GM13977 (cell line): ENCODE measurements around the gene LIMK1.
"Not testable (repeated sequence)": the region's sequence is repeated elsewhere in the genome, so short reads cannot be mapped to it uniquely, and the experiment has no call there.

Source experiments
- DNase-seq: peaks from one replicate; pipeline ENCODE4 v3.0.0; 2012; ENCODE audit warnings: low spot score
- CTCF ChIP-seq: IDR thresholded peaks from 2 replicates; pipeline ENCODE4 v1.5.1; 2012; ENCODE audit warnings: mild to moderate bottlenecking, control low read depth; ENCODE audit not compliant: insufficient read depth; ENCODE audit errors: extremely low read depth, missing control alignments
- in situ Hi-C: fragments of 300-500 bp; cut with MboI; formaldehyde crosslinking; loops from one replicate; pipeline ENCODE4 v1.12.0; 2022; ENCODE audit warnings: low sequenced_read_pairs, low pct_unique_long_range_greater_than_20kb, mixed read lengths, inconsistent platforms; ENCODE audit not compliant: unreplicated experiment

The LIMK1 gene

GRCh38 chr7:74153736-74154135 lies 70.1 kb downstream of the LIMK1 start:
- no peak for TF ChIP-seq CTCF
- in situ Hi-C loops: no loop called here
- DNase-seq: no peak

DNA sequence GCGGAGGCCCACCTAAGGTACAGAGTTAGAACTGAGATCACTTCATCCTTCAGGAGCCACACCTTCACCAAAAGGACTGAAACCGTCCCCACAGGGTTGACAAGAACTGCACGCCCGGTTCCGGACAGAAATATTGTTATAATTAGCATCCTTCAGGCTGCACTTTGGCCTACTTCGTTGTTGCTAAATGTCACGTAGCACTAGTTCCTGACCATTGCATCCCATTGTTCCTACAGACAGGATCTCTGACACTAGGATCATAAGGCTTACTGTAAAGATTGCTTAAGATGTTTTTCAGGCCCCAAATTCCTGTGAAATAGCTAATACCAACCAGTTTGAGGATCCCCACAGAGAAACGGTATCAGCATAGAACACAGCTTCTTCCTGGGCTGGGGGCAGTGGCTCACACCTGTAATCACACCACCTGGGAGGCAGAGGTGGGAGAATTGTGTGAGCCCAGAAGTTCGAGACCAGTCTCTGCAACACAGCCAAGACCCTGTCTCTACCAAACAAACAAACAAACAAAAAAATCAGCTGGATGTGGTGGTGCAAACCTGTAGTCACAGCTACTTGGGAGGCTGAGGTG lies 72.3 kb downstream of the LIMK1 start:
- no peak for DNase-seq
- in situ Hi-C loops: no loop called here
- TF ChIP-seq CTCF: no peak

DNA sequence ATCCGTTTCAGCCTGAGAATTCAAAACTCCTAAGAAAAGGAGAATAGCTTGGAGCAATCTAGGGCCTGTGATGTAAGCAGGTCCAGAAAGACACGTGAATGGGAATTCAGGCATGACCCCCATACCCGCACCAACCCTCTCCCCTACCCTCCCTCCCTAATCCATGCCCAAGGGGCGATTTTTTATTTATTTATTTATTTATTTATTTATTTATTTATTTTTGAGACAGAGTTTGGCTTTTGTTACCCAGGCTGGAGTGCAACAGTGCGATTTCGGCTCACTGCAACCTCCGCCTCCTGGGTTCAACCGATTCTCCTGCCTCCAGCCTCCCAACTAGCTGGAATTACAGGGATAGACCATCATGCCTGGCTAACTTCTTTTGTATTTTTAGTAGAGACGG lies 74.0 kb downstream of the LIMK1 start:
- no peak for DNase-seq
- no peak for TF ChIP-seq CTCF
- in situ Hi-C loops: no loop called here

- in situ Hi-C loops: no loop called here
- no peak for DNase-seq
- no peak for TF ChIP-seq CTCF
These were observed 81.4 kb downstream of the LIMK1 start for GRCh38 chr7:74164985-74165456.

DNA sequence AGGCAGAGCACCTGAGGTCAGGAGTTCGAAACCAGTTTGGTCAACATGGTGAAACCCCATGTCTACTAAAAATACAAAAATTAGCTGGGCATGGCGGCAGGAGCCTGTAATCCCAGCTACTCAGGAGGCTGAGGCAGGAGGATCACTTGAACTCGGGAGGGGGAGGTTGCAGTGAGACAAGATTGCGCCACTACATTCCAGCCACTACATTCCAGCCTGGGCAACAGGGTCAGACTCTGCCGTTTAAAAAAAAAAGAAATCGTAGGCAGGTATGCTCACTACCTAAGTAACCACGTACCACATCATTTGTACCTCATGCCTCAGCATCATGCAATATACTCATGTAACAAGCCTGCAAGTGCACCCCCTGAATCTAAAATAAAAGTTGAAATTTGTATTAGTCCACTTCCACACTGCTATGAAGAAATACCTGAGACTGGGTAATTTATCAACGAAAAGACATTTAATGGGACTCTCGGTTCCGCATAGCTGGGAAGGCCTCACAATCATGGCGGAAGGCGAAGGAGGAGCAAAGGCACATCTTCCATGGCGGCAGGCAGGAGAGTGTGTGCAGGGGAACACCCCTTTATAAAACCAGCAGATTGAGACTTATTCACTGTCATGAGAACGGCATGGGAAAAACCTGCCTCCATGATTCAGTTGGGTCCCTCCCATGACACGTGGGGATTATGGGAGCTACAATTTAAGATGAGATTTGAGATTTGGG lies 82.4 kb downstream of the LIMK1 start:
- TF ChIP-seq CTCF: no peak
- DNase-seq: no peak
- in situ Hi-C loops: no loop called here

GRCh38 chr7:74167324-74167723 lies 83.7 kb downstream of the LIMK1 start:
- DNase-seq, in situ Hi-C loops: not testable (repeated sequence)
